Suprapubic skin (tissue), 3 donors: ENCODE measurements around the gene CPNE7.

Source experiments
- CTCF ChIP-seq, 2 donors: fragments of 200-600 bp in 1 of 2; fragments of 450-650 bp in 1 of 2; sonication (generic) in 1 of 2; IDR thresholded peaks; one replicate each; pipeline ENCODE4 v1.5.1; 2016 to 2019; ENCODE audit warnings: antibody characterized with exemption in 2 of 2, mild to moderate bottlenecking in 1 of 2, moderate library complexity in 1 of 2
- POLR2AphosphoS5 ChIP-seq, 3 donors: sonication (generic); formaldehyde crosslinking; IDR thresholded peaks; one replicate each; pipeline ENCODE4 v1.6.1; 2017; ENCODE audit warnings: antibody characterized with exemption in 3 of 3

GRCh38 chr16:89560378-89561141, 15.0 kb upstream of the CPNE7 start, which contains the start of gene RPL13:
- TF ChIP-seq CTCF (IDR thresholded peaks at IDR 0.05): no peak
- peak; percentile 34 to 92 (median 80) for TF ChIP-seq POLR2AphosphoS5 (IDR thresholded peaks at IDR 0.05)
